IMR-90 (cell line): ENCODE data around the gene ATM. TPM values are rescaled to one million over a fixed set of nuclear protein-coding genes. Genes with fewer than 3 reads are reported as not detected.
A peak's percentile ranks its signal among the peaks of the same experiment; 100 is the strongest.

Source experiments
- ATAC-seq: fragments of 200-7000 bp; cut with Tn5 transposase; 2 replicates; pipeline ENCODE4 v1.9.1; 2020; ENCODE audit warnings: low read depth, mild to moderate bottlenecking, moderate library complexity
- BruUV-seq: library from RNA; stranded (reverse); fragments of 400-500 nt; replicated peaks from 2 replicates; lab custom pipeline; 2021; lab: Mats Ljungman, UMichigan
- CTCF ChIA-PET: fragments of 300-600 bp; formaldehyde crosslinking; extraction: SDS; loops from one replicate; lab custom pipeline; 2021; ENCODE audit warnings: antibody characterized with exemption; lab: Yijun Ruan, JAX
- POLR2A ChIA-PET: fragments of 300-600 bp; sonication (Branson Sonifier 250); formaldehyde crosslinking; loops from one replicate; lab custom pipeline; 2022; ENCODE audit warnings: antibody characterized with exemption; ENCODE audit not compliant: unreplicated experiment; lab: Charles Lee
- DNase-seq: peaks from one replicate; pipeline ENCODE4 v3.0.0; 2013
- H2AFZ ChIP-seq: replicated peaks from 2 replicates; pipeline ENCODE3; 2013; ENCODE audit warnings: low read length, mild to moderate bottlenecking; ENCODE audit not compliant: poor library complexity
- H2AK5ac ChIP-seq: 2 replicates; pipeline ENCODE4 v1.6.1; 2013; ENCODE audit warnings: low read depth, low read length, inconsistent platforms
- H2AK9ac ChIP-seq: replicated peaks from 2 replicates; pipeline ENCODE3; 2013; ENCODE audit warnings: mild to moderate bottlenecking, low read depth, low read length, moderate library complexity; ENCODE audit not compliant: poor library complexity
- H2BK120ac ChIP-seq: 2 replicates; pipeline ENCODE4 v1.6.1; 2013; ENCODE audit warnings: low read depth, low read length, inconsistent platforms
- H2BK15ac ChIP-seq: 3 replicates; pipeline ENCODE4 v1.6.1; 2013; ENCODE audit warnings: low read depth, low read length, inconsistent platforms
- H2BK20ac ChIP-seq: 2 replicates; pipeline ENCODE4 v1.6.1; 2013; ENCODE audit warnings: low read depth, mild to moderate bottlenecking, inconsistent platforms, low read length, moderate library complexity
- H2BK5ac ChIP-seq: 2 replicates; pipeline ENCODE4 v1.6.1; 2013; ENCODE audit warnings: mild to moderate bottlenecking, low read depth, low read length, inconsistent platforms; ENCODE audit not compliant: poor library complexity, severe bottlenecking
- H3K14ac ChIP-seq: replicated peaks from 2 replicates; pipeline ENCODE4 v1.6.1; 2013; ENCODE audit warnings: low read depth, low read length, inconsistent platforms
- H3K18ac ChIP-seq: 2 replicates; pipeline ENCODE4 v1.6.1; 2013; ENCODE audit warnings: low read depth, low read length, control low read depth
- H3K23ac ChIP-seq: 2 replicates; pipeline ENCODE4 v1.6.1; 2013; ENCODE audit warnings: low read depth, low read length, inconsistent platforms
- H3K27ac ChIP-seq: 2 replicates; pipeline ENCODE4 v1.5.1; 2013; ENCODE audit warnings: mild to moderate bottlenecking, control low read depth, low read length; ENCODE audit not compliant: insufficient read depth
- H3K27me3 ChIP-seq: 2 replicates; pipeline ENCODE4 v1.6.1; 2013; ENCODE audit warnings: low read length; ENCODE audit not compliant: control insufficient read depth, insufficient read depth
- H3K36me3 ChIP-seq: 2 replicates; pipeline ENCODE4 v1.6.1; 2013; ENCODE audit warnings: low read length, mixed read lengths; ENCODE audit not compliant: control insufficient read depth, insufficient read depth
- H3K4ac ChIP-seq: 2 replicates; pipeline ENCODE4 v1.6.1; 2013; ENCODE audit warnings: low read depth, low read length, inconsistent platforms
- H3K4me1 ChIP-seq: 2 replicates; pipeline ENCODE4 v1.6.1; 2013; ENCODE audit warnings: low read length, mixed read lengths; ENCODE audit not compliant: control insufficient read depth, insufficient read depth
- H3K4me2 ChIP-seq: 2 replicates; pipeline ENCODE4 v1.6.1; 2013; ENCODE audit warnings: low read depth, mild to moderate bottlenecking, control low read depth, low read length, moderate library complexity
- H3K4me3 ChIP-seq: 2 replicates; pipeline ENCODE4 v1.5.1; 2013; ENCODE audit warnings: low read depth, mild to moderate bottlenecking, control low read depth, low read length, moderate library complexity; ENCODE audit not compliant: insufficient read depth
- H3K56ac ChIP-seq: 2 replicates; pipeline ENCODE4 v1.6.1; 2013; ENCODE audit warnings: low read length, inconsistent platforms; ENCODE audit not compliant: insufficient read depth; ENCODE audit errors: extremely low read depth
- H3K79me1 ChIP-seq, 2 experiments: 2 replicates each; pipeline ENCODE4 v1.6.1; 2013; ENCODE audit warnings: low read length in 2 of 2, inconsistent platforms in 1 of 2, low read depth in 1 of 2
- H3K9ac ChIP-seq: 2 replicates; pipeline ENCODE4 v1.6.1; 2013; ENCODE audit warnings: low read depth, low read length, control low read depth
- H3K9me1 ChIP-seq: 2 replicates; pipeline ENCODE4 v1.6.1; 2013; ENCODE audit warnings: low read length, inconsistent platforms; ENCODE audit not compliant: insufficient read depth
- H3K9me3 ChIP-seq: 2 replicates; pipeline ENCODE4 v1.6.1; 2013; ENCODE audit warnings: low read length; ENCODE audit not compliant: control insufficient read depth, insufficient read depth
- H4K20me1 ChIP-seq: 2 replicates; pipeline ENCODE4 v1.6.1; 2013; ENCODE audit warnings: low read length, inconsistent platforms; ENCODE audit not compliant: insufficient read depth
- H4K5ac ChIP-seq: 2 replicates; pipeline ENCODE4 v1.6.1; 2013; ENCODE audit warnings: mild to moderate bottlenecking, low read depth, low read length, control low read depth
- H4K8ac ChIP-seq, 2 experiments: 2 replicates each; pipeline ENCODE4 v1.6.1; 2013; ENCODE audit warnings: low read depth in 2 of 2, low read length in 2 of 2, control low read depth in 1 of 2, inconsistent platforms in 1 of 2
- H4K91ac ChIP-seq: 2 replicates; pipeline ENCODE4 v1.6.1; 2013; ENCODE audit warnings: low read depth, low read length, inconsistent platforms; ENCODE audit not compliant: insufficient read depth
- MAFK ChIP-seq: IDR thresholded peaks from 2 replicates; pipeline ENCODE4 v1.6.1; 2012; ENCODE audit warnings: low read depth, low read length, improper control_type of control experiment
- MXI1 ChIP-seq: IDR thresholded peaks from 2 replicates; pipeline ENCODE4 v1.6.1; 2012; ENCODE audit warnings: low read depth, mild to moderate bottlenecking, low read length, moderate library complexity, borderline replicate concordance
- NFE2L2 ChIP-seq: fragments of 150-350 bp; IDR thresholded peaks from 2 replicates; pipeline ENCODE4 v1.6.1; 2016; ENCODE audit warnings: low read depth, mild to moderate bottlenecking, low read length
- WGBS, 2 experiments: methylation state at CpG; one replicate each; pipeline versions ENCODE4 v1.1.5 to v1.1.7; 2013; ENCODE audit warnings: missing lambda C conversion rate in 2 of 2; ENCODE audit not compliant: insufficient read length in 1 of 2; ENCODE audit errors: extremely low coverage in 2 of 2; 5-methylcytosine and 5-hydroxymethylcytosine counted together
- dilution Hi-C: fragments of 300-500 bp; cut with HindIII; formaldehyde crosslinking; loops from one replicate; pipeline ENCODE4 v1.14.3; 2018; ENCODE audit warnings: low sequenced_read_pairs; ENCODE audit not compliant: unreplicated experiment
- in situ Hi-C: fragments of 300-500 bp; cut with MboI; formaldehyde crosslinking; loops from 3 replicates; pipeline ENCODE4 v1.14.3; 2019; ENCODE audit warnings: low sequenced_read_pairs, inconsistent platforms, mixed read lengths
- intact Hi-C: fragments of 100-400 bp; cut with micrococcal nuclease; formaldehyde crosslinking; loops from 2 replicates; pipeline ENCODE4 v1.10.0; 2022
- polyA plus RNA-seq, 3 experiments: library from polyadenylated mRNA; depleted of rRNA; stranded (reverse); fragments of >200 nt; gene quantifications; 2 replicates each; pipeline ENCODE4 v1.2.3, GENCODE V29; 2012; ENCODE audit warnings: low replicate concordance in 1 of 3
- total RNA-seq: library from RNA; depleted of rRNA; stranded (reverse); fragments of >200 nt; gene quantifications from 2 replicates; pipeline ENCODE4 v1.2.3, GENCODE V29; 2012

Gene ATM
- total and polyA plus RNA-seq, 2 of the 4 experiments (the other 2 are of a cell fraction) = 18.1 to 30.6 TPM

DNA sequence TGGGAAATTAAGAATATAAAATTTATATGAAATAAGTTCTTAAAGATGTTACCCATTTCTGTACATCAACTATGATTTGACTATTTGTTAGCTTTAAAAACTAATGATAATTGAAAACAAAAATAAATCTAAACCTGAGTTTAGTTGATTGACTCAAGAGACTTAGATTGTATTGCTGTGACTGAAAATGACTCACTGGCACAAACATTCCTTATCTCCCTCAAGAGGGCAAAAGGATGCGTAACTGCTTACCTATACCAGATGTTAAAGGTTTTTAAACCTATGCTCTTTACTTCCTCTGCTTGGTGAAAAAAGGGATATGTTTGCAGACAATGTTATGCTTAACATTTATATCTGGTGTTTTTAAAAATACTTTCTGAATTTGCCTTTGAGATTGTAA lies 30.3 kb downstream of the ATM start:
- Histone ChIP-seq H3K9ac (no peak overlapping the region), H3K9me3 (no peaks in the 10 kb centered on the region), H4K91ac (no peak overlapping the region), H3K9me1 (no peaks in the 10 kb centered on the region; the same call in 1 of the 2 replicates), H3K79me1 (no peaks in the 10 kb centered on the region), H3K36me3 (peaks cover 18% of the 10 kb centered on the region), H2AK9ac (no peak overlapping the region), H3K4me3 (no peak overlapping the region), H2AFZ (no peak overlapping the region), H3K23ac (no peak overlapping the region), H3K4me2 (no peak overlapping the region), H2BK15ac (no peak overlapping the region), H3K4ac (no peak overlapping the region), H3K4me1 (no peaks in the 10 kb centered on the region; the same call in 1 of the 2 replicates), H3K14ac (no peak overlapping the region), H2BK20ac (no peak overlapping the region), H3K27ac (no peak overlapping the region), H3K18ac (no peak overlapping the region), H2BK5ac (no peak overlapping the region), H4K8ac (no peak overlapping the region), H4K5ac (no peak overlapping the region), H2BK120ac (no peak overlapping the region), H4K20me1 (no peaks in the 10 kb centered on the region), H3K27me3 (no peaks in the 10 kb centered on the region), H3K56ac (no peak overlapping the region), H2AK5ac (no peak overlapping the region)
- in situ Hi-C loops (no loop called here), dilution Hi-C loops (no loop called here), intact Hi-C loops (loop anchor here (5.0 kb wide), 1 partner anchor 44 kb away; no protein-coding TSS in a partner anchor)
- DNase-seq = peak; percentile 40
- no CpG with 5 or more reads among the region's 1 CpG for WGBS, 2 experiments
- ChIA-PET CTCF (interaction anchor here (0.6 kb wide), 1 partner anchor 126 kb away, joined by 5 read pairs; no protein-coding TSS in a partner anchor), POLR2A (no interaction called here)
- BruUV-seq = no TSS peak
- TF ChIP-seq MAFK (no peak), MXI1 (no peak), NFE2L2 (no peak)
- ATAC-seq = no peak; the same call in 1 of the 2 replicates
